ENCODE results near the gene SLC13A5. TPM values are rescaled to one million over a fixed set of nuclear protein-coding genes. Genes with fewer than 3 reads are reported as not detected.

SLC13A5 gene
- total RNA-seq, 4 donors from 2014 or later = not detected

DNA sequence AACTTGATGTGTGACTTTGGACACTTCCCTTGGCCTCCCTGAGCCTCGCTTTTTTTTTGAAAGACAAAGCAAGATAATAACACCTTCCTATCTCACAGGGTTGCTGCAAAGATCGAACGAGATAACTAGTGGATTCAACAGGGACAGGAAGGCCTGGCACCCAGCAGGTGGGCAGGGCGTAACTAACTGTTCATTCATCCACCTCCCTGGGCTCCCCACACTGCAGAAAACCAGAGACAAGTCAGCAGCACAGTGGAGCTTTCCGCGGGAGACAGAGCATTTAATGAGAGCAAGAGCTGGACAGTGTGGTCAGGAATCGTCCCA, 28.7 kb downstream of the SLC13A5 start:
- TF ChIP-seq EP300 (IDR thresholded peaks at IDR 0.05) (no peak), POLR2A (IDR thresholded peaks at IDR 0.05) (no peak)
- TF ChIP-seq, protein P1, sequence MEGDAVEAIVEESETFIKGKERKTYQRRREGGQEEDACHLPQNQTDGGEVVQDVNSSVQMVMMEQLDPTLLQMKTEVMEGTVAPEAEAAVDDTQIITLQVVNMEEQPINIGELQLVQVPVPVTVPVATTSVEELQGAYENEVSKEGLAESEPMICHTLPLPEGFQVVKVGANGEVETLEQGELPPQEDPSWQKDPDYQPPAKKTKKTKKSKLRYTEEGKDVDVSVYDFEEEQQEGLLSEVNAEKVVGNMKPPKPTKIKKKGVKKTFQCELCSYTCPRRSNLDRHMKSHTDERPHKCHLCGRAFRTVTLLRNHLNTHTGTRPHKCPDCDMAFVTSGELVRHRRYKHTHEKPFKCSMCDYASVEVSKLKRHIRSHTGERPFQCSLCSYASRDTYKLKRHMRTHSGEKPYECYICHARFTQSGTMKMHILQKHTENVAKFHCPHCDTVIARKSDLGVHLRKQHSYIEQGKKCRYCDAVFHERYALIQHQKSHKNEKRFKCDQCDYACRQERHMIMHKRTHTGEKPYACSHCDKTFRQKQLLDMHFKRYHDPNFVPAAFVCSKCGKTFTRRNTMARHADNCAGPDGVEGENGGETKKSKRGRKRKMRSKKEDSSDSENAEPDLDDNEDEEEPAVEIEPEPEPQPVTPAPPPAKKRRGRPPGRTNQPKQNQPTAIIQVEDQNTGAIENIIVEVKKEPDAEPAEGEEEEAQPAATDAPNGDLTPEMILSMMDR (IDR thresholded peaks at IDR 0.05) = no peak
- Histone ChIP-seq H3K36me3 (no peaks in the 10 kb centered on the region), H3K9me3 (no peaks in the 10 kb centered on the region), H3K4me1 (no peaks in the 10 kb centered on the region), H3K27ac (no peak overlapping the region), H3K27me3 (no peaks in the 10 kb centered on the region), H3K4me3 (no peak overlapping the region)
- WGBS, 2 donors = 62 to 65% methylated on average over 7 of the region's 7 CpGs
- no peak for DNase-seq (ENCODE audit: low spot score in 2 of 2)

DNA sequence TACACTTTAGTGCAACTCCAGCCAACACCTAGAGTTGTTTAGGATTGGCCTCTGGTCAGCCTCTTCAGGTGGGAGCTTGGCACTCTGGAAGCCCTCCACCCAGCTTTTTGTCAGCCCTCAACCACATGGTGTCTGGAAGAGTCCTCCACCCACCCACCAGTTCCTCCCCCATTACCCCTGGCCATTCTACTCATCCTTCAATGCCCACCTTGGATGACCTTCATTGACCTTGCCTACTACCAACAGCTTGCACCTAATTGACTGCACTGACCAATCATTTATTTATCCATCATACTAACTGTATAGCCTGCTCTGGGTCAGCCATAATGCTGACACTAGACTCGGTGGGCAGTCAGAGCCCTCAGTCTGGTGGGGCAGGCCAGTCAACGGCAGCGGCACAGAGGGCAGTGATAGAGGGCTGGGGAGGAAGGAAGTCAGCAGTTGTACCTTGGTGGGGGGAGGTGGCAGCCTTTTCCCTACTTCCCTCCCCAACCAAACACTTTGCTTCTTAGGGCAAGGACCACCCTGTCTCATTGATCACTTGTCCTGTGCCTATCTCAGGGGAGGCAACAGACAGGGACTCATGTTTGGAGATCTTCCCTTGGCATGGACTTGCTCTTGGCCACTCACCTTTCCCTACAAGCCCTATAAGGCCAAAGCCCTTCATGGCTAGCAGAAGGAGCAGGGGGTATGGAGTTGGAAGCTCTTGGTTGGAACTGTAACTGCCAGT, 29.3 kb downstream of the SLC13A5 start:
- Histone ChIP-seq H3K4me3 (no peak overlapping the region), H3K4me1 (no peaks in the 10 kb centered on the region), H3K27ac (no peak overlapping the region), H3K36me3 (no peaks in the 10 kb centered on the region), H3K27me3 (no peaks in the 10 kb centered on the region), H3K9me3 (no peaks in the 10 kb centered on the region)
- no peak for DNase-seq (ENCODE audit: low spot score in 2 of 2)
- WGBS, 2 donors = 93 to 97% methylated on average over 3 of the region's 3 CpGs
- TF ChIP-seq, protein P1 (IDR thresholded peaks at IDR 0.05) = no peak
- no peak for TF ChIP-seq EP300 (IDR thresholded peaks at IDR 0.05)
- no peak for TF ChIP-seq POLR2A (IDR thresholded peaks at IDR 0.05)

DNA sequence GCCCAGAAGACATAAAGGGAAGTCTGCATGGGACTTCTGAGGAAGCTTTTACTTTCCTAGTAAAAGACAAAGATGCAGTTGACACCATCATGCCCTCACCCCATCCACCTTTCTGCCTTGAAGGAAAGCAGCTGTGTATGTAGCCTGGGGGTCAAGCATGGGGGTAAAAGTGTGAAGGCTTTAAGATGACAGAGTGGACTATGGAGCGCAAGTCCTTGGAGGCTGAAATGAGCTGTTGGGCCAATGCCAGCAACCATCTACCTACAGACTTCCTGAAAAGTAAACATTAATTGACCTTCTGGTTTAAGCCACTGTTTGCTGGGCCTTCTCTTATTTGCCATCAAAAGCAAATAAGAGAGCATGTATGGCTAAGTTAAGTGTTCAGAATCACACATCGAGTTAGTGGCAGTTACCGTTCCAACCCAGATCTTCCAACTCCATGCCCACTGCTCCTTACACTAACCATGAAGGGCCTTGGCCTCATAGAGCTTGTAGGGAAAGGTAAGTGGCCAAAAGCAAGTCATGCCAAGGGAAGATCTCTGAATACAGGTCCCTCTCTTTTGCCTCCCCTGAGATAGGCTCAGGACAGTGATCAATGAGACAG, 30.0 kb downstream of the SLC13A5 start:
- H3K4me1 ChIP-seq = no peaks in the 10 kb centered on the region
- H3K27ac ChIP-seq = no peak overlapping the region
- no peaks in the 10 kb centered on the region for H3K36me3 ChIP-seq
- TF ChIP-seq, protein P1 (IDR thresholded peaks at IDR 0.05) = no peak
- TF ChIP-seq EP300 (IDR thresholded peaks at IDR 0.05) = no peak
- no peak for TF ChIP-seq POLR2A (IDR thresholded peaks at IDR 0.05)
- H3K9me3 ChIP-seq = no peaks in the 10 kb centered on the region
- H3K27me3 ChIP-seq = peaks cover 0 to 7% of the 10 kb centered on the region in 2 donors
- H3K4me3 ChIP-seq = no peak overlapping the region
- no peak for DNase-seq (ENCODE audit: low spot score in 2 of 2)
- WGBS, 2 donors = 87 to 97% methylated on average over 3 of the region's 3 CpGs

DNA sequence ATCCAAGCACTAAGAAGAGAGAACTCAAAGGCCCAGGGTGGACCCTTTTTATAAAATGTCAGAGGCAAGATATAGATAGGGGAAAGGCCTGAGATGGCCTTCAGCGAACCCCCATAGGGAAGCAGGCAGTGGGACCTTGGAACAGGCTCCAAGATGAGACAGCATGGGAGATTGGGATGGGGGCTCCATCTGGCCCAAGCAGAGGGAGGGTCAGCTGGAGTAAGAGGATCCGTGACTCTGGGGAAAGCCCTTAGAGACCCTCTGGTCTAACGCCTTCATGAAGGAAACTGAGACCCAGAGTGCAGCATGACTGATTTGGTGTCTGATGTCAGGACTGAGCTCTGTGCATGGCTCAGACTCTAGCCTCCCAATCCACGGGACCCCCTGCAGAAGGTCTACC, 30.8 kb downstream of the SLC13A5 start:
- peaks cover 0 to 15% of the 10 kb centered on the region in 2 donors for H3K27me3 ChIP-seq
- H3K4me1 ChIP-seq = no peaks in the 10 kb centered on the region
- TF ChIP-seq, protein P1 (IDR thresholded peaks at IDR 0.05) = no peak
- TF ChIP-seq EP300 (IDR thresholded peaks at IDR 0.05) (no peak), POLR2A (IDR thresholded peaks at IDR 0.05) (no peak)
- no peak overlapping the region for H3K27ac ChIP-seq
- DNase-seq (ENCODE audit: low spot score in 2 of 2) = no peak
- no peak overlapping the region for H3K4me3 ChIP-seq
- H3K36me3 ChIP-seq = no peaks in the 10 kb centered on the region
- 82 to 86% methylated on average over 4 of the region's 4 CpGs for WGBS, 2 donors
- H3K9me3 ChIP-seq = no peaks in the 10 kb centered on the region

DNA sequence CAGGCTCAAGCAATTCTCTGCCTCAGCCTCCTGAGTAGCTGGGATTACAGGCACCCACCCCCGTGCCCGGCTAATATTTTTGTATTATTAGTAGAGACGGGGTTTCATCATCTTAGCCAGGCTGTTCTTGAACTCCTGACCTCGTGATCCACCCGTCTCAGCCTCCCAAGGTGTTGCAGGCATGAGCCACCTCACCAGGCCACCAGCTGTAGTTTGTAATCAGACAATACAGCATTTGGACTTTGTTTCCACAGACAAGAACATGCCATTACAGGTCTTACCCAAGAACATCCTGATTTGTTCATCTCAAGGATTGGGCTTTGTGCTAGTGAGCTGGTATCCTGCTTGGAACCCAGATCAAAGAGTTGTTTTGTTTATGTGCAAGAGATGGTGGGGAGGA, 31.5 kb downstream of the SLC13A5 start:
- Histone ChIP-seq H3K36me3 (no peaks in the 10 kb centered on the region), H3K4me1 (no peaks in the 10 kb centered on the region), H3K27ac (no peak overlapping the region), H3K4me3 (no peak overlapping the region), H3K9me3 (no peaks in the 10 kb centered on the region), H3K27me3 (peaks cover 0 to 22% of the 10 kb centered on the region in 2 donors)
- 72 to 81% methylated on average over 5 of the region's 5 CpGs for WGBS, 2 donors
- no peak for DNase-seq (ENCODE audit: low spot score in 2 of 2)
- TF ChIP-seq, protein P1 (IDR thresholded peaks at IDR 0.05) = no peak
- TF ChIP-seq EP300 (IDR thresholded peaks at IDR 0.05) (no peak), POLR2A (IDR thresholded peaks at IDR 0.05) (no peak)

All from tibial nerve (tissue), 4 donors.